Sciatic nerve (tissue), 2 donors: ENCODE data around the gene RASD1. TPM values are rescaled to one million over a fixed set of nuclear protein-coding genes. Genes with fewer than 3 reads are reported as not detected.
A peak's percentile ranks its signal among the peaks of the same experiment; 100 is the strongest.

Experiments used
- ATAC-seq: fragments of 200-7000 bp; cut with Tn5 transposase; one replicate; pipeline ENCODE4 v1.9.1; 2020; ENCODE audit warnings: mild to moderate bottlenecking, moderate library complexity
- DNase-seq: peaks from one replicate; pipeline ENCODE4 v3.0.0-alpha.2; 2020; ENCODE audit warnings: low spot score
- intact Hi-C: fragments of 100-400 bp; cut with DNase I; formaldehyde crosslinking; loops from one replicate; pipeline ENCODE4 v1.14.2; 2022
- total RNA-seq: library from RNA; stranded (reverse); fragmentation: NEBNext Ultra II Directional; extraction: Animal tissue kit (Norgen Biotek cat#: 25700); gene quantifications from one replicate; pipeline ENCODE4 v1.2.1, GENCODE V29; 2021
- donor health status: DM: no; HTN: no; CAD: no.
- donor health status: DM: no; HTN: no; CAD: no.

The RASD1 gene
- total RNA-seq, 1 donor from 2014 or later = 58.6 TPM

- intact Hi-C loops = no loop called here
- ATAC-seq (peak; percentile 9), DNase-seq (no peak)
Observed at GRCh38 chr17:17528696-17529652, 32.8 kb upstream of the RASD1 start.

GRCh38 chr17:17527956-17528500 lies 31.8 kb upstream of the RASD1 start:
- intact Hi-C loops = no loop called here

GRCh38 chr17:17527534-17527933 lies 31.3 kb upstream of the RASD1 start:
- DNase-seq (no peak), ATAC-seq (peak; percentile 44)
- intact Hi-C loops = no loop called here

More at GRCh38 chr17:17527956-17528500, 31.8 kb upstream of the RASD1 start:
- DNase-seq = no peak
- ATAC-seq = no peak

GRCh38 chr17:17526369-17526768 lies 30.2 kb upstream of the RASD1 start:
- DNase-seq = no peak
- no peak for ATAC-seq
- intact Hi-C loops = no loop called here

GRCh38 chr17:17525956-17526355 lies 29.8 kb upstream of the RASD1 start:
- intact Hi-C loops = no loop called here
- DNase-seq (no peak), ATAC-seq (peak; percentile 48)

GRCh38 chr17:17525311-17525710 lies 29.1 kb upstream of the RASD1 start:
- no peak for ATAC-seq
- DNase-seq = no peak
- intact Hi-C loops = no loop called here

- intact Hi-C loops = no loop called here
- DNase-seq = no peak
- ATAC-seq = no peak
Observed at GRCh38 chr17:17523731-17524490, 27.7 kb upstream of the RASD1 start.

GRCh38 chr17:17523001-17523730 lies 27.0 kb upstream of the RASD1 start:
- intact Hi-C loops = no loop called here
- ATAC-seq (no peak), DNase-seq (no peak)

GRCh38 chr17:17520599-17521232 lies 24.5 kb upstream of the RASD1 start:
- DNase-seq (no peak), ATAC-seq (no peak)
- intact Hi-C loops = no loop called here

- DNase-seq (no peak), ATAC-seq (no peak)
- intact Hi-C loops = no loop called here
Observed at GRCh38 chr17:17519886-17520285, 23.7 kb upstream of the RASD1 start.

GRCh38 chr17:17518951-17519350 lies 22.8 kb upstream of the RASD1 start:
- DNase-seq (no peak), ATAC-seq (no peak)
- intact Hi-C loops = no loop called here

GRCh38 chr17:17518014-17518413 lies 21.8 kb upstream of the RASD1 start:
- DNase-seq (no peak), ATAC-seq (no peak)
- intact Hi-C loops = no loop called here

- DNase-seq = no peak
- no peak for ATAC-seq
- intact Hi-C loops = no loop called here
Observed at GRCh38 chr17:17516941-17517720, 20.9 kb upstream of the RASD1 start.

- ATAC-seq (peak; percentile 20), DNase-seq (no peak)
- intact Hi-C loops = loop anchor here (1.0 kb wide), 1 partner anchor 35 kb away; no protein-coding TSS in a partner anchor
Observed at GRCh38 chr17:17515934-17516930, 20.0 kb upstream of the RASD1 start.

- DNase-seq (no peak), ATAC-seq (peak; percentile 84)
- intact Hi-C loops = loop anchor here (1.0 kb wide), 1 partner anchor 36 kb away; no protein-coding TSS in a partner anchor
Observed at GRCh38 chr17:17514993-17515933, 19.1 kb upstream of the RASD1 start.
